ENCODE data around the gene PLXDC2. TPM values are rescaled to one million over a fixed set of nuclear protein-coding genes. Genes with fewer than 3 reads are reported as not detected.

PLXDC2 gene
- total RNA-seq, 1 donor from 2014 or later = 73.1 TPM

GRCh38 chr10:20105931-20106330 is 289.7 kb downstream of the PLXDC2 start:
- TF ChIP-seq CTCF (IDR thresholded peaks at IDR 0.05; ENCODE audit: unreplicated experiment) = no peak
- no peak overlapping the region for H3K27ac Mint-ChIP-seq (ENCODE audit: unreplicated experiment)
- no peak for DNase-seq (ENCODE audit: low spot score)
- H3K4me3 Mint-ChIP-seq (ENCODE audit: unreplicated experiment) = no peak overlapping the region
- peaks cover 6% of the 10 kb centered on the region for H3K4me1 Mint-ChIP-seq (ENCODE audit: unreplicated experiment)
- peaks cover 4% of the 10 kb centered on the region for H3K27me3 Mint-ChIP-seq (ENCODE audit: unreplicated experiment)
- no peaks in the 10 kb centered on the region for H3K9me3 Mint-ChIP-seq (ENCODE audit: unreplicated experiment)
- H3K36me3 Mint-ChIP-seq (ENCODE audit: low read depth, unreplicated experiment) = no peaks in the 10 kb centered on the region

GRCh38 chr10:20108021-20108420 is 291.8 kb downstream of the PLXDC2 start:
- no peak overlapping the region for H3K27ac Mint-ChIP-seq (ENCODE audit: unreplicated experiment)
- no peaks in the 10 kb centered on the region for H3K4me1 Mint-ChIP-seq (ENCODE audit: unreplicated experiment)
- TF ChIP-seq CTCF (IDR thresholded peaks at IDR 0.05; ENCODE audit: unreplicated experiment) = no peak
- H3K9me3 Mint-ChIP-seq (ENCODE audit: unreplicated experiment) = no peaks in the 10 kb centered on the region
- no peak for DNase-seq (ENCODE audit: low spot score)
- peaks cover 4% of the 10 kb centered on the region for H3K27me3 Mint-ChIP-seq (ENCODE audit: unreplicated experiment)
- no peak overlapping the region for H3K4me3 Mint-ChIP-seq (ENCODE audit: unreplicated experiment)
- no peaks in the 10 kb centered on the region for H3K36me3 Mint-ChIP-seq (ENCODE audit: low read depth, unreplicated experiment)

- no peak for TF ChIP-seq CTCF (IDR thresholded peaks at IDR 0.05; ENCODE audit: unreplicated experiment)
- Mint-ChIP-seq H3K36me3 (ENCODE audit: low read depth, unreplicated experiment) (no peaks in the 10 kb centered on the region), H3K4me1 (ENCODE audit: unreplicated experiment) (no peaks in the 10 kb centered on the region), H3K27me3 (ENCODE audit: unreplicated experiment) (peaks cover 2% of the 10 kb centered on the region), H3K9me3 (ENCODE audit: unreplicated experiment) (no peaks in the 10 kb centered on the region), H3K4me3 (ENCODE audit: unreplicated experiment) (no peak overlapping the region), H3K27ac (ENCODE audit: unreplicated experiment) (no peak overlapping the region)
- DNase-seq (ENCODE audit: low spot score) = no peak
Measured at GRCh38 chr10:20109613-20110012, 293.4 kb downstream of the PLXDC2 start.

GRCh38 chr10:20110125-20111100 is 294.2 kb downstream of the PLXDC2 start:
- Mint-ChIP-seq H3K36me3 (ENCODE audit: low read depth, unreplicated experiment) (no peaks in the 10 kb centered on the region), H3K27ac (ENCODE audit: unreplicated experiment) (no peak overlapping the region), H3K9me3 (ENCODE audit: unreplicated experiment) (no peaks in the 10 kb centered on the region), H3K27me3 (ENCODE audit: unreplicated experiment) (peaks cover 2% of the 10 kb centered on the region), H3K4me3 (ENCODE audit: unreplicated experiment) (no peak overlapping the region), H3K4me1 (ENCODE audit: unreplicated experiment) (no peaks in the 10 kb centered on the region)
- no peak for TF ChIP-seq CTCF (IDR thresholded peaks at IDR 0.05; ENCODE audit: unreplicated experiment)
- no peak for DNase-seq (ENCODE audit: low spot score)

- Mint-ChIP-seq H3K27me3 (ENCODE audit: unreplicated experiment) (peaks cover 2% of the 10 kb centered on the region), H3K4me3 (ENCODE audit: unreplicated experiment) (no peak overlapping the region), H3K9me3 (ENCODE audit: unreplicated experiment) (no peaks in the 10 kb centered on the region), H3K4me1 (ENCODE audit: unreplicated experiment) (peaks cover 3% of the 10 kb centered on the region), H3K36me3 (ENCODE audit: low read depth, unreplicated experiment) (no peaks in the 10 kb centered on the region), H3K27ac (ENCODE audit: unreplicated experiment) (no peak overlapping the region)
- TF ChIP-seq CTCF (IDR thresholded peaks at IDR 0.05; ENCODE audit: unreplicated experiment) = no peak
- DNase-seq (ENCODE audit: low spot score) = no peak
Measured at GRCh38 chr10:20114179-20114578, 297.9 kb downstream of the PLXDC2 start.

Data from endothelial cell (in vitro differentiated cells).